Stimulated activated CD8-positive, alpha-beta memory T cell treated with anti-CD3 and anti-CD28 coated beads, Interleukin-4, amount 100 ng/mL, for 24 hours (primary cell): Measurements from ENCODE around the gene FCHSD2.
A peak's percentile ranks its signal among the peaks of the same experiment; 100 is the strongest.

Source experiments
- DNase-seq: peaks from one replicate; pipeline ENCODE4 v3.0.0-alpha.2; 2020; ENCODE audit warnings: low read depth

FCHSD2 gene

GRCh38 chr11:73142128-73142377 lies at the start of gene FCHSD2:
FCHSD2 (minus strand) TSS chr11:73142318; CDS start chr11:73141877, 441 bp downstream.
- no peak for DNase-seq

- DNase-seq, result no peak
Observed at GRCh38 chr11:73191151-73191550, 49.0 kb upstream of the FCHSD2 start.

DNA sequence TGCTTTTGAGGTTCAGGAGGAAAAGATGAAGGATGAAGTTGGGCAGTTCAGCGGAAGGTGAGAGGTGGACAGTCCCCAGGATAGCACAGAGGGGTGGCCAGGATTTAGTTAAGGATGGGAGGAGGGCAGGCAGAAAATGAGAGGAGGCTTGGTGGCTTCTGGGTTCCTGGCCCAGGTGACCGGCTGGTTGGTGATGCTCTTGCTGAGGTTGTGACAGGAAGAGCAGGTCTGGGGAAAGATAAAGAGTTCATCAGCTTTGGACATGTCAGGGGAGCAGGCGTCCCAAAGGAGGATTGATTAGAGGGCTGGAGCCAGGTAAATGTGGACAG lies 48.4 kb upstream of the FCHSD2 start:
- no peak for DNase-seq

- no peak for DNase-seq
Observed at GRCh38 chr11:73189723-73190556, 47.8 kb upstream of the FCHSD2 start.

DNA sequence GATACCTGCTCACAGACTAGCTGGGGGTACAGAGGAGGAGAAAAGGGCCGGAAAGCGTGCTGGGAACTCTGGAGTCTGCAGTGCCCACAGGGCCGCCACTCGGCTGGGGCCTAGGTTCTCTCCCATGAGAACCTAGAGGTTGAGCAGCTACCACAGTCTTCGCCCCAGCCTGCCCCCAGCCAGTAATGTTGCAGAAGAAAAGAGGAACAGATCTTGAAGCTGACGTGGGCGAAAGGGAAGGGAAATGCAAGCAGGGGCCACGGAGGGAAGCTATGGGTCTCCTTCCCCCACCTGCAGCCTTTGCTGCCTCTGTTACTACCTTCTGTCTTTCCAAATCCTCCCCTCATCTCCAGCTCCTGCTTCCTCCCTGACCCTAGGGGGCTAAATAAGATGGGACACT lies 47.2 kb upstream of the FCHSD2 start:
- DNase-seq, result no peak

DNA sequence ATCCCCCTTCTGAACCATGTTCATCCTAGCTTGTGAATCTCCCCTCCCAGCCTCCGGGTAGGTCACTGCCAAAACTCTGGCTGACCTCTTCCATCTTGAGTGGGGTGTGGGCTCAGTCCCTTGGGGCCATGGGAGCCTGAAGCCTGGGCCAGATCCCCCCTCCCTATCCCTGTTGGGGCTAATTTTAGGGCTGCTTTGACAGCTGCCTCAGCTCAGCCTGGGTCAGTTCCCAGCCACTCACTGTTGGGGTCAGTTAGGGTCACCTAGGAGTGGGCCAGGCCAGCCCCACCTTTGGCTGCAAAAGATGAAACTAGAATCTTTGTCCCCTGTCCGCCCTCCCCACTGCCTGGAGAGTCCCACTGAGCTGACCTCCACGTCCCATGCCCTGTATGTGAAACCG lies 46.2 kb upstream of the FCHSD2 start:
- no peak for DNase-seq

GRCh38 chr11:73187854-73188253 lies 45.7 kb upstream of the FCHSD2 start:
- no peak for DNase-seq

DNA sequence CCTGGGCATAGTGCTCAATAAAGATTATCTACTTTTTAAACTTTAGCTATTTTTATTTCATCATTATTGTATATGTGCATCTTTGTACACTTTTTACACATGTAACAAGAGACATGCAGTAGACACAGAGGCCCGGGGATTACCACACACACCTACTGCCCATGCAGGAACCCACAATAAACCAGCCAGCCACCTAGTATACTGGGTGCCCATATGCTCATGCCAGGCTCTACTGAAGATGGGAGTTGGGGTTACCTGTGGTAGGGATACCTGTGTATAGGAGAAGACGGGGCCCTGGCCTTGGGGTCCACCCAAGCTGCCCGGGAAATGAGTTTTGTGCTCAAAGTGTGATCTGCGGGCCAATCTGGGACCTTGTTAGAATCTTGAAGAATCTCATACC lies 44.8 kb upstream of the FCHSD2 start:
- DNase-seq, result no peak

- no peak for DNase-seq
Observed at GRCh38 chr11:73186294-73186850, 44.3 kb upstream of the FCHSD2 start.

- DNase-seq, result no peak
Observed at GRCh38 chr11:73185680-73186293, 43.7 kb upstream of the FCHSD2 start.

GRCh38 chr11:73184953-73185671 lies 43.0 kb upstream of the FCHSD2 start:
- DNase-seq, result peak; percentile 31

- no peak for DNase-seq
Observed at GRCh38 chr11:73182824-73183321, 40.8 kb upstream of the FCHSD2 start.

DNA sequence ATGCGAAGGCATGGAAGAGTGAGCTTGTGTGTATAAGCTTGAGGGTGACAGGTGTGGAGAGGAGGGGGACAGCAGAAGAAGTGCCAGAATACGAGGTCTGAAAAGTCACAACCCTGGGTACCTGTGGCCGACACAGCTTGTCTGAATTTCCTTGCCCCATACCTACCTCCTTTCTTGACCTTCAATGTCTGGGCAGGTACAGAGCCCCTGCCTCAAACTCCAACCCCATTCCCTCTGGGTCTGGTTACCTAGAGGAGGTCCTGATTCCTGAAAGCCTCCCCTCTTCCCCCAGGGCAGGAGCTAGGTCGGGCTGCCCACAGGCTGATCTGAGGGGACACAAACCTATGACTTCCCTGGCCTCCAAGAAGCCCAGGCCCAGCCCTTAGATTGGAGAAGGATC lies 36.6 kb upstream of the FCHSD2 start:
- DNase-seq, result no peak

DNA sequence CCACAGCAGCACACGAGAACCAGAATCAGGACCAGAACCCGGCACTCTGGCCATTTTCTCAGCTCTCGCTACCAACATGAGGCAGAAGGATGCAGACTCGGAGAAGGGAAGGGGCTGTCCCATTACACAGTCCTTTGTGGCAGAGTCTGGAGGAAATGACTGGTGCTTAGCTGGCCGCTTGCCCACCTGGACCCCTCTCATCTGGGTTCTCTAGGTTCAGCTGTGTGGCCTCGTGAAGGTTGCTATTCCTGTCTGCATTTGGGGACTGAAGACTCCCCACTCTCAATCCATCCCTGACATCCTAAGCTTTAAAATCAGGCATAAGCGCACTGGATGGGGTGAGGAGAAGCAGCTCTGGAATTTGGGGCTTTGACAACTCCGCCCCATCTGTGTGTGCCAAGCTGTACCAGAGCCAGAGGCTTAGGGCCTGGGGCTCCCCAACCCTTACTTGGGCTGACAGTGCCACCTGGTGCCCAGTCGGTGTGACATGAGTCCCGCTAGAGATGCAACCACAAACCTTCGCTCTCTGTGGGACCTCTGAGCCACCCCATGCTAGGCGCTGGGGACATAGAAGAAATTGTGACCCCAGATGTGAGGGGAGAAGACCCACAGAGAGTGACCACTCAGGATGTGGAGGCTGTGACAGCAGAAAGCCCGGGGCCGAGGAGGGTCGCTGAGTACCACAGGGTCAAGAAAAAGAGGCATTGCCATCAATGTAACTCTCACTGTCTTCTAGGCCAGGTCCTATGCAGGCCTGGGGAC lies 35.8 kb upstream of the FCHSD2 start:
- DNase-seq, result peak; percentile 72

GRCh38 chr11:73177380-73177777 lies 35.3 kb upstream of the FCHSD2 start:
- DNase-seq, result no peak

DNA sequence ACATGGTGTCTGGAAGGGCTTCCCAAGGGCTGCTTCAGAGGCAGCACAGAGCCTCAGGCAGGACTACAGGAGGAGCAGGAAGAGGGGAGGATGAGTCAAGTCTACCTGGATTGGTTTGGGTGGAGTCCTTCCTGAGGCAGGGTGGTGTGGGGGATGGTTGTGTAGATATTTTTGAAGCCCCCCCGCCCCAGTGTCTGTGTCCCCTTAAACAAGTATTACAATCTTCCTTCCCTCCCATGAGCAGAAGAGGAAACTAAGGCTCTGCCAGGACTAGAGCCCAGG lies 34.7 kb upstream of the FCHSD2 start:
- DNase-seq, result no peak

DNA sequence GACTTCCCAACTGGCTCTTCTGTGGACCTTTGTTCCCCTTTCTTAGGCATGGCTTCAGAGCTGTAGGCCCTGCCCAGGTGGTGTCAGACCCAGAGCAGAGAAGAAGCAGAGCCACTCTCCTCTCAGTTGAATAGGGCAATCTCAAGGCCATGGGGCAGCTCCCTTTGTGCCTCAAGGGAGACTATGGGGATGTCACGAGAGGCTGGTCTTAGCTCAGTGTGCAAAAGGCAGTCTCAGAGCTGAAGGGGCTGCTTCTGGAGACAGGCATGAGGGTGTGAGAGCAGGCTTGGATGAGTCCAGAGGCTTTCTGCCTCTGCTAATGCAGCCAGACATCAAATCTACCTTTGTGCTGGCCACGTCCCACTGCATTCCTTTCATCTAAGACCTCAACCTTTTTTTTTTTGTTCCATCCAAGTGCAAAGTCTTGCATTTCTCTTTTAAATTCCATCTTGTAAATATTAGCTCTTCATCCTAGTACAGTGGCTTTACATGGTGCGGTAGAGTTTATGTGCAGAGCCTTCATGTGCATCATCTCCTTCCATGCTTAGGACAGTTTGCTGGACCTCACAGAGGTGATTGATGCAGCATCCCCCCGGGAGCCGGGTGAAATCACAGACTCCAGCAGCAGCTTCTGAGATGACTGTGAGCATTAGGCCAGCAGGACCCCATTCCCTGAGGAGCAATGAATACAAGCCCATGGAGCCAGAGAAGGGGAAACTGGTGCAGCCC lies 34.2 kb upstream of the FCHSD2 start:
- DNase-seq, result no peak

DNA sequence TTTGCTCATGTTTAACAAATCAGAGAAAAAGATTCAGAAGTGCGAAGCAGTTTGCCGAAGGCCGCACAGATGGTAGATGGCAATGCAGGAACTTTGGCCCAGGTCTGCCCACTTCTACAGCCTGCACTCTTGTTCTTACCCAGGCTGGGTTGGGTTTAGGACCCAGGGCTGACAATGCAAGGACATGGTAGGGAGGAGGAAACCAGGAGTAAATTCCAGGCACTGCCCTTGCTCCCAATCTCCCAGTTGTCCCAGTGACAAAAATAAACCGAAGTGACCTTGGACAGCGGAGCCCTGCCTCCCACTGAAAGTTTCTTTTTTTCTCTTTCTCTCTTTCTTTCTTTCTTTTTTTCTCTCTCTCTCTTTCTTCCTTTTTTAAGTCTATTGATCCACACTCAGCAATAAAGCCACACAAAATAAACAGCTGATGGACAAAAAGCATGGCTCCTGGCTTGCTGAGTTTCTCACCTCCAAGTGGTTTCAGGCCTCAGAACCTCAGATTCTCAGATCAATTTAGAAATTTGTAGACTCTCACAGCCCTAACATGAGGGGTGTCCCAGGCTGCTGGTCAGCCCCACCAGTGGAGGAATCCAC lies 33.5 kb upstream of the FCHSD2 start:
- no peak for DNase-seq

DNA sequence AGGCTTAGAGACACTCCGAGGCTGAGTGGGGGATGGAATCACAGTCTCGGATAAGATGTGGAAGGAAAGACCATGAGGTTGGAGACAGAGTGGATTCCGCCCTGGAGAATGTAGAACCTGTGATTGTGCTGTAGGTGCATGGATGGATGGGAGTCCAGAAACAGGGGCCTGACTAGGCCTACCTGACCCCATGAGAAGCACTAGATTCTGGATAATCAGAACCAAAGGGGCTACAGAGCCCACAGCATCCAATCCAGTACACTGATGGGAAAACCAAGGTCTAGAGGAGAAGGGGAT lies 32.3 kb upstream of the FCHSD2 start:
- no peak for DNase-seq

GRCh38 chr11:73173755-73174494 lies 31.8 kb upstream of the FCHSD2 start:
- no peak for DNase-seq
